Mammary epithelial cell (primary cell): ENCODE data around the gene EHD4.

ENCODE experiments used
- CTCF ChIP-seq, 2 donors: IDR thresholded peaks in 1 of 2; conservative IDR thresholded peaks in 1 of 2; 2 replicates each; pipeline ENCODE4 v1.5.1; 2011 to 2012; ENCODE audit warnings: inconsistent platforms in 2 of 2, low read length in 2 of 2, mild to moderate bottlenecking in 2 of 2, control low read depth in 1 of 2, low read depth in 1 of 2; ENCODE audit not compliant: insufficient read depth in 1 of 2; ENCODE audit errors: extremely low read depth in 1 of 2
- EZH2 ChIP-seq: IDR thresholded peaks from 2 replicates; pipeline ENCODE4 v1.6.1; 2012; ENCODE audit warnings: low read length, inconsistent platforms, borderline replicate concordance

GRCh38 chr15:41965441-41966413, 6.6 kb downstream of the EHD4 start:
- TF ChIP-seq CTCF (conservative IDR thresholded peaks at IDR 0.05 in 1 of 2, IDR thresholded peaks at IDR 0.05 in 1 of 2; ENCODE audit: extremely low read depth in 1 of 2, insufficient read depth in 1 of 2, low read depth in 1 of 2, low read length in 2 of 2), result no peak
- no peak for TF ChIP-seq EZH2
